CD14-positive monocyte (primary cell): ENCODE measurements around the gene EGFR. TPM values are rescaled to one million over a fixed set of nuclear protein-coding genes. Genes with fewer than 3 reads are reported as not detected.

Source experiments
- DNase-seq, 3 donors: peaks; one replicate each; pipeline ENCODE4 v3.0.0-alpha.2; 2011 to 2022
- H2AFZ ChIP-seq: 2 replicates; pipeline ENCODE4 v1.6.0; 2012; ENCODE audit warnings: mild to moderate bottlenecking, low read depth, low read length, inconsistent platforms; ENCODE audit not compliant: insufficient read depth, poor library complexity, severe bottlenecking
- H3K27ac ChIP-seq, 2 donors: 1 replicate in 1 of 2; 2 replicates in 1 of 2; pipeline ENCODE4 v1.5.1; 2012 to 2013; ENCODE audit warnings: low read length in 2 of 2, control low read depth in 1 of 2, inconsistent platforms in 1 of 2, low read depth in 1 of 2, mild to moderate bottlenecking in 1 of 2
- H3K27me3 ChIP-seq, 2 donors: one replicate each; pipeline versions ENCODE4 v1.6.0 to v1.6.1; 2011 to 2013; ENCODE audit warnings: low read length in 2 of 2; ENCODE audit not compliant: control insufficient read depth in 2 of 2, insufficient read depth in 2 of 2
- H3K36me3 ChIP-seq, 2 donors: replicated peaks in 1 of 2; 1 replicate in 1 of 2; 2 replicates in 1 of 2; pipeline versions ENCODE4 v1.5.1 to v1.6.1; 2012 to 2013; ENCODE audit warnings: low read length in 2 of 2, control low read depth in 1 of 2, inconsistent platforms in 1 of 2, mild to moderate bottlenecking in 1 of 2; ENCODE audit not compliant: insufficient read depth in 2 of 2, control insufficient read depth in 1 of 2
- H3K4me1 ChIP-seq, 2 donors: 1 replicate in 1 of 2; 2 replicates in 1 of 2; pipeline versions ENCODE4 v1.5.1 to v1.6.1; 2012 to 2013; ENCODE audit warnings: low read length in 2 of 2, control low read depth in 1 of 2, inconsistent platforms in 1 of 2, mild to moderate bottlenecking in 1 of 2, moderate library complexity in 1 of 2; ENCODE audit not compliant: insufficient read depth in 2 of 2, control insufficient read depth in 1 of 2
- H3K4me2 ChIP-seq: replicated peaks from 2 replicates; pipeline ENCODE3; 2012; ENCODE audit warnings: low read length, moderate library complexity, mild to moderate bottlenecking; ENCODE audit not compliant: poor library complexity, severe bottlenecking; ENCODE audit errors: extremely low read depth
- H3K4me3 ChIP-seq, 3 experiments: fragments of 200-600 bp in 1 of 3; sonication (generic) in 1 of 3; replicated peaks in 1 of 3; 1 replicate in 2 of 3; 2 replicates in 1 of 3; pipeline ENCODE4 v1.5.1; 2011 to 2013; ENCODE audit warnings: low read length in 3 of 3, mild to moderate bottlenecking in 3 of 3, control low read depth in 2 of 3, low read depth in 2 of 3, inconsistent platforms in 1 of 3, moderate library complexity in 1 of 3
- H3K79me2 ChIP-seq: 2 replicates; pipeline ENCODE4 v1.6.0; 2012; ENCODE audit warnings: mild to moderate bottlenecking, control low read depth, inconsistent platforms, low read length, moderate library complexity; ENCODE audit not compliant: insufficient read depth
- H3K9ac ChIP-seq: 2 replicates; pipeline ENCODE4 v1.6.0; 2017; ENCODE audit warnings: low read length, mild to moderate bottlenecking; ENCODE audit not compliant: insufficient read depth, poor library complexity, severe bottlenecking
- H3K9me3 ChIP-seq, 2 donors: replicated peaks in 1 of 2; 1 replicate in 1 of 2; 2 replicates in 1 of 2; pipeline versions ENCODE4 v1.5.1 to v1.6.1; 2012 to 2013; ENCODE audit warnings: low read length in 2 of 2, control low read depth in 1 of 2; ENCODE audit not compliant: control insufficient read depth in 1 of 2, insufficient read depth in 1 of 2
- H4K20me1 ChIP-seq: 2 replicates; pipeline ENCODE4 v1.6.0; 2012; ENCODE audit warnings: mild to moderate bottlenecking, low read length, control low read depth, moderate library complexity; ENCODE audit not compliant: insufficient read depth
- H3K27ac Mint-ChIP-seq, 7 donors: one replicate each; pipeline ENCODE4 v1.8.0; 2020; ENCODE audit warnings: mild to moderate bottlenecking in 7 of 7, mixed read lengths in 7 of 7, moderate library complexity in 6 of 7, inconsistent platforms in 2 of 7
- H3K27me3 Mint-ChIP-seq, 3 donors: one replicate each; pipeline ENCODE4 v1.8.0; 2021 to 2022; ENCODE audit warnings: low read depth in 3 of 3, mild to moderate bottlenecking in 3 of 3, mixed read lengths in 3 of 3, moderate library complexity in 3 of 3, inconsistent platforms in 1 of 3
- H3K36me3 Mint-ChIP-seq, 2 donors: one replicate each; pipeline ENCODE4 v1.8.0; 2020; ENCODE audit warnings: mixed read lengths in 2 of 2, inconsistent platforms in 1 of 2, mild to moderate bottlenecking in 1 of 2
- H3K4me1 Mint-ChIP-seq: one replicate; pipeline ENCODE4 v1.8.0; 2020; ENCODE audit warnings: mild to moderate bottlenecking, mixed read lengths
- H3K4me3 Mint-ChIP-seq, 2 donors: one replicate each; pipeline ENCODE4 v1.8.0; 2020; ENCODE audit warnings: mild to moderate bottlenecking in 2 of 2, mixed read lengths in 2 of 2, moderate library complexity in 1 of 2
- H3K9me3 Mint-ChIP-seq, 7 donors: one replicate each; pipeline ENCODE4 v1.8.0; 2020 to 2022; ENCODE audit warnings: mixed read lengths in 7 of 7, mild to moderate bottlenecking in 6 of 7, moderate library complexity in 6 of 7, inconsistent platforms in 2 of 7
- CTCF ChIP-seq: fragments of 200-600 bp; IDR thresholded peaks from one replicate; pipeline ENCODE4 v1.8.0; 2022; ENCODE audit warnings: antibody characterized with exemption, mild to moderate bottlenecking
- WGBS: methylation state at CpG from one replicate; pipeline ENCODE4 v1.1.5; 2013; ENCODE audit warnings: missing lambda C conversion rate; ENCODE audit not compliant: insufficient coverage; 5-methylcytosine and 5-hydroxymethylcytosine counted together
- intact Hi-C, 2 donors: fragments of 100-400 bp; cut with micrococcal nuclease; formaldehyde crosslinking; loops; one replicate each; pipeline versions ENCODE4 v1.15.0 to v1.15.1; 2023
- polyA plus RNA-seq, 3 donors: library from polyadenylated mRNA; depleted of rRNA in 1 of 3; unstranded in 2 of 3; stranded (reverse) in 1 of 3; fragments of 300-500 nt in 2 of 3; fragments of >200 nt in 1 of 3; fragmentation: Illumina TruSeq in 2 of 3; gene quantifications; 1 replicate in 2 of 3; 2 replicates in 1 of 3; pipeline ENCODE4 v1.2.3, GENCODE V29; 2012 to 2021

EGFR gene
- polyA plus RNA-seq, 3 donors, result not detected

- WGBS, result 69% methylated on average over 4 of the region's 5 CpGs
- no peak overlapping the region for H3K4me2 ChIP-seq
- H3K36me3 ChIP-seq, result no peaks in the 10 kb centered on the region
- DNase-seq, result no peak
- Mint-ChIP-seq H3K36me3 (no peaks in the 10 kb centered on the region), H3K27ac (no peak overlapping the region), H3K4me1 (no peaks in the 10 kb centered on the region), H3K9me3 (peaks cover 0 to 8% (median 3%) of the 10 kb centered on the region in 7 donors), H3K27me3 (peaks cover 0 to 4% (median 1%) of the 10 kb centered on the region in 3 donors), H3K4me3 (no peak overlapping the region)
- H3K79me2 ChIP-seq, result no peaks in the 10 kb centered on the region
- no peaks in the 10 kb centered on the region for H4K20me1 ChIP-seq
- H3K4me1 ChIP-seq, result no peaks in the 10 kb centered on the region
- no peak overlapping the region for H3K27ac ChIP-seq
- H3K9ac ChIP-seq, result no peak overlapping the region
- no peak overlapping the region for H2AFZ ChIP-seq
- no peaks in the 10 kb centered on the region for H3K27me3 ChIP-seq
- no peak for TF ChIP-seq CTCF
- no peaks in the 10 kb centered on the region for H3K9me3 ChIP-seq
- no peak overlapping the region for H3K4me3 ChIP-seq
- intact Hi-C loops, result no loop called here
Measured at GRCh38 chr7:55050281-55050680, 31.5 kb downstream of the EGFR start.

- DNase-seq, result no peak
- WGBS, result 60% methylated on average over 1 of the region's 2 CpGs
- Mint-ChIP-seq H3K27ac (no peak overlapping the region), H3K4me1 (no peaks in the 10 kb centered on the region), H3K36me3 (no peaks in the 10 kb centered on the region), H3K4me3 (no peak overlapping the region), H3K27me3 (peaks cover 0 to 4% (median 1%) of the 10 kb centered on the region in 3 donors), H3K9me3 (peaks cover 2 to 12% (median 3%) of the 10 kb centered on the region in 7 donors)
- no peaks in the 10 kb centered on the region for H3K79me2 ChIP-seq
- H3K9me3 ChIP-seq, result no peaks in the 10 kb centered on the region
- no peak overlapping the region for H3K27ac ChIP-seq
- H3K4me2 ChIP-seq, result no peak overlapping the region
- H2AFZ ChIP-seq, result no peak overlapping the region
- no peak overlapping the region for H3K4me3 ChIP-seq
- no peaks in the 10 kb centered on the region for H3K4me1 ChIP-seq
- no peak for TF ChIP-seq CTCF
- no peaks in the 10 kb centered on the region for H3K27me3 ChIP-seq
- intact Hi-C loops, result no loop called here
- no peak overlapping the region for H3K9ac ChIP-seq
- no peaks in the 10 kb centered on the region for H3K36me3 ChIP-seq
- no peaks in the 10 kb centered on the region for H4K20me1 ChIP-seq
Measured at GRCh38 chr7:55052081-55052480, 33.3 kb downstream of the EGFR start.
